Transverse colon (tissue), 4 donors: ENCODE measurements around the gene GPR150. TPM values are rescaled to one million over a fixed set of nuclear protein-coding genes. Genes with fewer than 3 reads are reported as not detected.

Source experiments
- DNase-seq: peaks from one replicate; pipeline ENCODE4 v3.0.0-alpha.2; 2019
- H3K27ac ChIP-seq, 4 donors: fragments of 200-600 bp; sonication (generic); 2 replicates each; pipeline ENCODE4 v1.5.1; 2016 to 2018; ENCODE audit warnings: inconsistent platforms in 4 of 4
- H3K27me3 ChIP-seq: fragments of 200-600 bp; sonication (generic); 2 replicates; pipeline ENCODE4 v1.5.1; 2017; ENCODE audit warnings: inconsistent platforms
- H3K36me3 ChIP-seq, 4 donors: fragments of 200-600 bp; sonication (generic); 2 replicates each; pipeline ENCODE4 v1.5.1; 2017 to 2019; ENCODE audit warnings: inconsistent platforms in 4 of 4
- H3K4me1 ChIP-seq, 4 donors: fragments of 200-600 bp; sonication (generic); 2 replicates each; pipeline ENCODE4 v1.5.1; 2017 to 2020; ENCODE audit warnings: inconsistent platforms in 4 of 4
- H3K4me3 ChIP-seq, 4 donors: fragments of 200-600 bp; sonication (generic); 1 replicate in 1 of 4; 2 replicates in 3 of 4; pipeline versions ENCODE4 v1.5.1 to v1.6.1; 2017 to 2019; ENCODE audit warnings: inconsistent platforms in 4 of 4
- H3K9me3 ChIP-seq, 2 donors: fragments of 200-600 bp; sonication (generic); 2 replicates each; pipeline ENCODE4 v1.5.1; 2017 to 2019; ENCODE audit warnings: inconsistent platforms in 2 of 2
- EP300 ChIP-seq: sonication (generic); formaldehyde crosslinking; IDR thresholded peaks from one replicate; pipeline ENCODE4 v1.6.1; 2017; ENCODE audit warnings: antibody characterized with exemption, low read depth
- POLR2A ChIP-seq: fragments of 450-650 bp; IDR thresholded peaks from one replicate; pipeline ENCODE4 v1.6.1; 2016; ENCODE audit warnings: antibody characterized with exemption, mild to moderate bottlenecking, moderate library complexity
- POLR2AphosphoS5 ChIP-seq, 3 donors: sonication (generic); formaldehyde crosslinking; IDR thresholded peaks; one replicate each; pipeline ENCODE4 v1.6.1; 2016; ENCODE audit warnings: antibody characterized with exemption in 3 of 3
- WGBS, 2 donors: methylation state at CpG; one replicate each; pipeline ENCODE4 v1.1.5; 2018; ENCODE audit warnings: low coverage in 1 of 2; 5-methylcytosine and 5-hydroxymethylcytosine counted together
- in situ Hi-C, 4 donors: fragments of 200-750 bp; cut with MboI; loops; one replicate each; pipeline versions ENCODE4 v1.15.0 to v1.15.1; 2017; ENCODE audit warnings: low sequenced_read_pairs in 3 of 4, low pct_ligation_motif_present in 1 of 4, low pct_unique_long_range_greater_than_20kb in 1 of 4
- intact Hi-C: fragments of 100-400 bp; cut with DNase I; formaldehyde crosslinking; loops from one replicate; pipeline ENCODE4 v1.15.1; 2023; ENCODE audit warnings: low total_unique reads
- total RNA-seq, 4 donors: library from RNA; depleted of rRNA; stranded (reverse); fragments of >200 nt; gene quantifications; one replicate each; pipeline ENCODE4 v1.1.0, GENCODE V29; 2016
- TF ChIP-seq, protein P1 (sequence below), 5 experiments: fragments of 200-600 bp in 3 of 5; fragments of 450-650 bp in 2 of 5; sonication (generic) in 3 of 5; IDR thresholded peaks; 1 replicate in 2 of 5; 2 replicates in 3 of 5; pipeline ENCODE4 v1.5.1; 2016 to 2017; ENCODE audit warnings: antibody characterized with exemption in 5 of 5, inconsistent platforms in 3 of 5, mild to moderate bottlenecking in 2 of 5, moderate library complexity in 1 of 5

GPR150 gene
- total RNA-seq, 4 donors from 2014 or later: 0.41 to 0.60 TPM; not detected in 2

GRCh38 chr5:95649274-95649673, 29.4 kb downstream of the GPR150 start:
- no peaks in the 10 kb centered on the region for H3K36me3 ChIP-seq
- TF ChIP-seq EP300: no peak
- TF ChIP-seq POLR2A: no peak
- peaks cover 10 to 27% (median 16%) of the 10 kb centered on the region in 4 donors for H3K4me1 ChIP-seq
- no peaks in the 10 kb centered on the region for H3K27me3 ChIP-seq
- in situ Hi-C loops: loop anchor here in 1 of 4 donors (25.0 kb wide), 1 partner anchor 688 kb away; no protein-coding TSS in a partner anchor
- H3K4me3 ChIP-seq: no peak overlapping the region
- no peak for DNase-seq
- intact Hi-C loops: loop anchor here (10.0 kb wide), 1 partner anchor 196 kb away; no protein-coding TSS in a partner anchor
- H3K27ac ChIP-seq: no peak overlapping the region
- no peaks in the 10 kb centered on the region for H3K9me3 ChIP-seq

DNA sequence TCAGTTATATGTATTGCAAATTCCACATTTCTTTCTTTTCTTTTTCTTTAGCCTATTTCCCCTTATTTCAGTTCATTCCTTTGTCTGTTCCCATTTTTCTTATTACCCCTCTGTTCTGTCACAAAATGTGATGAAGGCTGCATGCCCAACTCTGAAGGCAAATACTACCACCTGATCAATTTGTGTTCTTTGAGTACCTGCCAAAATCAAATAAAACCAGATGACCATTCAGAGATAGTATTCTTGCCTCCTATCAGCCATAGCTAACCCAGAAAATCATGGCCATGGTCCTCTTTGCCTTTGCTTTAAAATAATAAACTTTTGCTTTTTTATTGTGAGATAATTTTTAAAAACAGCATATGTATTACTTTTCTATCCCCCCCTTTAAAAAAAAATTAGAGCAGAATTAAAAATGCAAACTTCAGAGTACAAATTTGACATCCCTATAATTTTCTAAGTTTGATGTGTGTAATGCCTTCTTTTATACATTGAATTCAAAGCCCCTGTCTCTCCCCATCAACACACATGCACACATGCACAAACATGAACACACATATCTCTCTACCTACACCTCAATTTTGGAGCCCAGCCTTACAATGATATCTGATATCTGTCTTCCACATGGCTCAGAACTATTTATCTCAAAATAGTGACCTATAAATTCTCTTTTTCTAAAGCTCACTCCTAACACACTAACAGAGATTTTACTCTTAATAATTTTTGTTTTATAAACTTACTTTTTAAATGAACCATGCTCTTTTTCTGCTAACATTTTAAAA, 30.1 kb downstream of the GPR150 start:
- Histone ChIP-seq H3K4me3 (no peak overlapping the region), H3K9me3 (no peaks in the 10 kb centered on the region), H3K27me3 (no peaks in the 10 kb centered on the region), H3K36me3 (no peaks in the 10 kb centered on the region), H3K27ac (no peak overlapping the region), H3K4me1 (peaks cover 10 to 27% (median 16%) of the 10 kb centered on the region in 4 donors)
- intact Hi-C loops (loop anchor here (10.0 kb wide), 1 partner anchor 195 kb away; no protein-coding TSS in a partner anchor), in situ Hi-C loops (loop anchor here in 2 of 4 donors (10.0 to 25.0 kb wide), 2 partner anchors 115 to 687 kb away; no protein-coding TSS in a partner anchor)
- TF ChIP-seq EP300 (no peak), POLR2AphosphoS5 (IDR thresholded peaks at IDR 0.05) (no peak), POLR2A (no peak)
- TF ChIP-seq, protein P1, sequence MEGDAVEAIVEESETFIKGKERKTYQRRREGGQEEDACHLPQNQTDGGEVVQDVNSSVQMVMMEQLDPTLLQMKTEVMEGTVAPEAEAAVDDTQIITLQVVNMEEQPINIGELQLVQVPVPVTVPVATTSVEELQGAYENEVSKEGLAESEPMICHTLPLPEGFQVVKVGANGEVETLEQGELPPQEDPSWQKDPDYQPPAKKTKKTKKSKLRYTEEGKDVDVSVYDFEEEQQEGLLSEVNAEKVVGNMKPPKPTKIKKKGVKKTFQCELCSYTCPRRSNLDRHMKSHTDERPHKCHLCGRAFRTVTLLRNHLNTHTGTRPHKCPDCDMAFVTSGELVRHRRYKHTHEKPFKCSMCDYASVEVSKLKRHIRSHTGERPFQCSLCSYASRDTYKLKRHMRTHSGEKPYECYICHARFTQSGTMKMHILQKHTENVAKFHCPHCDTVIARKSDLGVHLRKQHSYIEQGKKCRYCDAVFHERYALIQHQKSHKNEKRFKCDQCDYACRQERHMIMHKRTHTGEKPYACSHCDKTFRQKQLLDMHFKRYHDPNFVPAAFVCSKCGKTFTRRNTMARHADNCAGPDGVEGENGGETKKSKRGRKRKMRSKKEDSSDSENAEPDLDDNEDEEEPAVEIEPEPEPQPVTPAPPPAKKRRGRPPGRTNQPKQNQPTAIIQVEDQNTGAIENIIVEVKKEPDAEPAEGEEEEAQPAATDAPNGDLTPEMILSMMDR (IDR thresholded peaks at IDR 0.05): no peak
- no peak for DNase-seq

DNA sequence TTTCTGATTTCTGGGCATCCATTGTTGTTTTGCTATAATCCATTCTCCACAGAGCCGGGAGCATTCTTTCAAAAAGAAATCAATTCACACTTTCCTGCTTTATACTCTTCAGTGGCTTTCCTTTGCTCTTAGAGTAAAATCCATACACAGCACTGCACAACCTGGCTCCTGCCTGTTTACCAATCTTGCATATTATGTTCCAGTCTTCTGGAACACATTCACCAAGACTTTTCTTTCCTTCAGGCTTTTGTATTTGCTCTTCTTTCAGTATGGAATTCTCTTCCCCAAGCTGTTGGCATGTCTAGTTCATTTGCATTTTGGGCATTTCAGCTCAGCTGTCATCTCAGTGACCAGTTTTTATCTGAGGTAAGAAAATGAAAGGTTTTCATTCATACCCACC, 33.0 kb downstream of the GPR150 start:
- H3K36me3 ChIP-seq: no peaks in the 10 kb centered on the region
- DNase-seq: no peak
- no peaks in the 10 kb centered on the region for H3K9me3 ChIP-seq
- intact Hi-C loops (no loop called here), in situ Hi-C loops (loop anchor here in 1 of 4 donors (10.0 kb wide), 1 partner anchor 112 kb away; no protein-coding TSS in a partner anchor)
- no peak overlapping the region for H3K4me3 ChIP-seq
- H3K27me3 ChIP-seq: no peaks in the 10 kb centered on the region
- H3K4me1 ChIP-seq: peaks cover 2 to 5% (median 3%) of the 10 kb centered on the region in 4 donors
- TF ChIP-seq POLR2AphosphoS5 (IDR thresholded peaks at IDR 0.05) (no peak), EP300 (no peak), POLR2A (no peak)
- TF ChIP-seq, protein P1 (IDR thresholded peaks at IDR 0.05): no peak
- WGBS, 2 donors: 95 to 100% methylated on average over 1 of the region's 1 CpG
- no peak overlapping the region for H3K27ac ChIP-seq

DNA sequence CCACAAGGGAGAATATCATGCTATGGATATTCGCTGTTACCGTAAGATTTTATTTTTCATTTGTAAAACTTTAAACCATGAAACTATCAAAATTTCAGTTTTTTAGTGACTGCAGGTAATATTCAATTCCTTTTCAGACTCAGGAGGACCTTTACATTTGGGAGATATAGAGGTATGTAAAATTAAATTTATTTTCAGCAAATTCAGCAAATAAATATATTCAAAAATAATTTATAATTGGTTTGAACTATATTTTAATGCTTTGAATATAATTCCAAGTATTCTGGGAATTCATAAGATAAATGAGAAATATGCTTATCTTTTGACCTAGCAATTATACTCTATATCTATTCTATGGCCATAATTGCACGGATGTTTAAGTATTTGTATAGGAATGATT, 34.3 kb downstream of the GPR150 start:
- H3K4me3 ChIP-seq: no peak overlapping the region
- H3K27ac ChIP-seq: no peak overlapping the region
- no peaks in the 10 kb centered on the region for H3K27me3 ChIP-seq
- H3K36me3 ChIP-seq: no peaks in the 10 kb centered on the region
- WGBS, 2 donors: 94 to 96% methylated on average over 3 of the region's 3 CpGs
- in situ Hi-C loops: loop anchor here in 1 of 4 donors (10.0 kb wide), 1 partner anchor 111 kb away; no protein-coding TSS in a partner anchor
- DNase-seq: no peak
- no peaks in the 10 kb centered on the region for H3K9me3 ChIP-seq
- no peak for TF ChIP-seq POLR2A
- TF ChIP-seq, protein P1 (IDR thresholded peaks at IDR 0.05): no peak
- TF ChIP-seq EP300: no peak
- TF ChIP-seq POLR2AphosphoS5 (IDR thresholded peaks at IDR 0.05): no peak
- intact Hi-C loops: no loop called here
- H3K4me1 ChIP-seq: no peaks in the 10 kb centered on the region
